IPS DF 6.9 (cell line): ENCODE results near the gene ACVR1.

Experiments used
- DNase-seq: peaks from one replicate; pipeline ENCODE4 v3.0.0-alpha.2; 2013; ENCODE audit warnings: low read depth, low spot score
- H3K27ac ChIP-seq: one replicate; pipeline ENCODE4 v1.5.1; 2013; ENCODE audit warnings: low read length, control low read depth
- H3K27me3 ChIP-seq: 2 replicates; pipeline ENCODE4 v1.6.1; 2013; ENCODE audit warnings: mild to moderate bottlenecking, low read length; ENCODE audit not compliant: control insufficient read depth, insufficient read depth
- H3K36me3 ChIP-seq: 2 replicates; pipeline ENCODE4 v1.6.1; 2013; ENCODE audit warnings: low read length; ENCODE audit not compliant: control insufficient read depth, insufficient read depth
- H3K4me1 ChIP-seq: 2 replicates; pipeline ENCODE4 v1.6.1; 2013; ENCODE audit warnings: low read length; ENCODE audit not compliant: control insufficient read depth, insufficient read depth
- H3K4me3 ChIP-seq: 2 replicates; pipeline ENCODE4 v1.5.1; 2013; ENCODE audit warnings: mild to moderate bottlenecking, low read length
- H3K9me3 ChIP-seq: 2 replicates; pipeline ENCODE4 v1.6.1; 2013; ENCODE audit warnings: low read length, inconsistent platforms; ENCODE audit not compliant: control insufficient read depth, insufficient read depth
- WGBS: extraction: QIAGEN DNeasy Blood & Tissue Kit; methylation state at CpG from one replicate; pipeline ENCODE4 v1.1.7; 2013; ENCODE audit warnings: mixed read lengths, missing lambda C conversion rate; ENCODE audit not compliant: insufficient read length, insufficient coverage; 5-methylcytosine and 5-hydroxymethylcytosine counted together

Gene ACVR1

DNA sequence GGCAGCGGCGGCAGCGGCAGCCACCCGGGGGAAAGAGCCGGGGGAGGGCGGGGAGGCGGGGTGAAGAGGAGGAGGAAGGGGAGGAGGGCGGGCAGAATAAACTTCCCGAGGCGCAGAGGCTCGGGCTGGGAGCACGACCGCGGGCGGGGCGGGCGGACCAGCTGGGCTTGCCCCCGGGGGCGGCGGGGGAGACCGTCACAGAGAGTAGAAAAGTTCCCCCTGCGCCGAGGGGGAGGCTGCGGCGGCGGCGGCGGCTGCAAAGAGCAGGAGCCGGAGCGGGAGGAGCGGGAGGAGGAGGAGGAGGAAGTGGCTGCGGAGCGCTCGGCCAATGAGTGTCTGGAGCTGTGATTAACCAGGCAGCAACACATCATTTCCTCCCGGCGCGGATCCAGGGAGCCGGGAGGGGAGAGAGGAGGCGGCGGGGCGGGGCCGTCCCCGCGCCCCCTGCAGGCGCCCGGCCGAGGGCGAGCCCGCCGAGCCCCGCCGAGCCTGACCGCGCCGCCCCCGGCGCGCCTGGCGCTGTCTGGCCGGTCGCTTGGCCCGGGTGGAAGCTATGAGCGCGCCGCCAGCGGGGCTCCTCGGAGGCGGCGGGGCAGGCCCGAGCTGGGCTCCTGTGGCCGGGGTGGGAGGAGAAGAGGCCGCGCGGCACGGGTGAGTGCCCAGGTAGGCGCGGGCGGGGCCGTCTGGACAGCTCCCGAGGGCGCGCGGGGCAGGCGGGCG is at the start of gene ACVR1:
ACVR1 (minus strand) TSS at position 265 of the 720 bp plus-strand sequence. CDS start 76,837 bp downstream, outside the sequence.
- H3K27me3 ChIP-seq, result no peaks in the 10 kb centered on the region
- DNase-seq, result peak; percentile 79
- peak within 1 kb of the TSS; percentile 74 for H3K4me3 ChIP-seq
- no peaks in the 10 kb centered on the region for H3K36me3 ChIP-seq
- no CpG with 5 or more reads among the region's 85 CpGs for WGBS
- no peaks in the 10 kb centered on the region for H3K9me3 ChIP-seq
- no peaks in the 10 kb centered on the region for H3K4me1 ChIP-seq
- H3K27ac ChIP-seq, result no peak within 1 kb of the TSS

DNA sequence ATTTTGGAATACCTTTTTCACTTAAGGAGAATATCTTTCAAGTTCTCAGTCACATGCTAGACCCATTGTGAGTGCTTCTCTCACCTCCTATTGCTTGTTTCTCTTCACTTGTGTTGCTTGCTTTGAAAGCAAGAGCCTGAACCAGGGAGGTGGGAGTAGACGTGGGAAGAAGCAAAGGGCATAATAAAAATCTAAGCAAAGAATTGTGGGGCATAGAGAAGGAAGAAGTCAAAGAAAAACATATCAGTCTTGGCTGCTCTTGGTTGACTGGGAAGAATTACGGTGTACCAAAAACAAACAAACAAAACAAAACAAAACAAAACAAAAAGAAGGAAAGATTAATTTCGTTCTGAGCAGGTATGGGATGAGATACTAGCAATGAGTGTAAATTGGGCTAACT is 48.9 kb upstream of the ACVR1 start:
- Histone ChIP-seq H3K27ac (no peak overlapping the region), H3K36me3 (no peaks in the 10 kb centered on the region), H3K27me3 (peaks cover 2% of the 10 kb centered on the region; the same call in 1 of the 2 replicates), H3K9me3 (no peaks in the 10 kb centered on the region), H3K4me3 (no peak overlapping the region), H3K4me1 (peaks cover 2% of the 10 kb centered on the region; the same call in 1 of the 2 replicates)
- no CpG with 5 or more reads among the region's 3 CpGs for WGBS
- DNase-seq, result no peak

DNA sequence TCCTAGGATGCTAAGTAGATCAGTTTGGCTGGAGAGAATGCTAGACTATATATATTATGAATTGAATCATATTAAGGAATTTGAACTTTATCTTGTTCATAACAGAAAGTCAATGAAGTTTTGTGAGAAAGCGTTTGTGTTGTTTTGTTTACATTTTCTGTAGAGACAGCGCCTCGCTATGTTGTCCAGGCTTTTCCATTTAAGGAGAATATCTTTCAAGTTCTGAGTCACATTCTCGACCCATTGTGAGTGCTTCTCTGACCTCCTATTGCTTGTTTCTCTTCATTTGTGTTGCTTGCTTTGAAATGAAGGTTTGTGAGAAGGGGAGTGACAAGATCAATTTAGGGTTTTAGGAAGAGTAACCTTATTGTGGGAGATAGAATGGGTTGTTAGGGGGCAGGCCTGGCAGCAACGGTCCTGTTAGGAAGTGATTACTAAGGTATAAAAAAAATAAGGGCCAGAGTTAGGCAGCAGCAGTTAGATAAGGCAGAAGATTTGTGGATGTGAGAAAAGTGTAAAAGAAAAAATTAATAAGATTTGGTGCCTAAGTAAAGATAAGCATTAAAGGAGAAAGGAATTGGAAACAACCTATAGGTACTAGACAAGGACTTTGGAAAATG is 47.6 kb upstream of the ACVR1 start:
- no peak overlapping the region for H3K4me3 ChIP-seq
- H3K36me3 ChIP-seq, result no peaks in the 10 kb centered on the region
- no peak for DNase-seq
- H3K27ac ChIP-seq, result no peak overlapping the region
- 100% methylated on average over 1 of the region's 5 CpGs for WGBS
- H3K27me3 ChIP-seq, result no peaks in the 10 kb centered on the region
- H3K9me3 ChIP-seq, result no peaks in the 10 kb centered on the region
- peaks cover 2% of the 10 kb centered on the region; the same call in 1 of the 2 replicates for H3K4me1 ChIP-seq

DNA sequence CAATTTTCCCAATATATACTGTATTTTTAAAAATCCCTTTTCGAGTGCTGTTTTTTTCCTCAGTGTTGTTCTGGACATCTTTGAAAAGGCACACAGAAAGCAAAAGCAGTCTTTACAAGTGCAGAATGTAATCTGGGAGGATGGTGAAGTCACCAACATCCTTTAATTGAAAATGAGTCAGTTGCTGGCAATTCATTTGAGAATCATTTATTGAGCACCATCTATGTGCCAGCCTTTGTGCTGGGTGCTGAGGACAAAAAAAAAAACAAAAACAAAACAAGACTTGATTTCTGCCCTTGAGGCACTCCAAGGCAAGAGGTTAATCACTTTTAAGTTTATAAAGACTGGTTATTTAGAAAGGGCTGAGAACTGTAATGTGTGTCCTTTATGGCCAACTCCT is 46.7 kb upstream of the ACVR1 start:
- Histone ChIP-seq H3K27me3 (0 out of 2 replicates have a peak, but pooled peaks cover 1% of the 10 kb centered on the region), H3K9me3 (no peaks in the 10 kb centered on the region), H3K4me1 (peaks cover 2% of the 10 kb centered on the region; the same call in 1 of the 2 replicates), H3K27ac (no peak overlapping the region), H3K36me3 (no peaks in the 10 kb centered on the region), H3K4me3 (no peak overlapping the region)
- no CpG with 5 or more reads among the region's 1 CpG for WGBS
- no peak for DNase-seq

DNA sequence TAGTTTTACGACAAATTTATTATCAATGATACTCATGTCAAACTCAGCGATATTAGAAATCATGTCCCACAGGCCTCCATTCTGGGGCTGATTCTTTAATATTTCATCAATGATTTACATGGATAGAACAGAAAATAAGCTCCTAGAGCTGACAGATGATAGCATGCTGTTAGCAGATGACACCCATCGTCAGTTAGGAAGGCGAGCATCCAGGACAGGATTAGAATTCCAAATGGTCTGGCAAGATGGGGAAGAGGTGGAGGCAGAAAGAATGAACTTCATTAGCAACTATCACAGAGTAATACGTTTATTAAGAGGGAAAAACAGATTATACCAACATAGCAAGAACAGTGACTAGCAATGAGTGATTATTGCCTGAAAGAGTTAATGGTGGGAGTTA is 46.2 kb upstream of the ACVR1 start:
- Histone ChIP-seq H3K4me1 (peaks cover 2% of the 10 kb centered on the region; the same call in 1 of the 2 replicates), H3K4me3 (no peak overlapping the region), H3K27ac (no peak overlapping the region), H3K9me3 (no peaks in the 10 kb centered on the region), H3K27me3 (0 out of 2 replicates have a peak, but pooled peaks cover 1% of the 10 kb centered on the region), H3K36me3 (no peaks in the 10 kb centered on the region)
- DNase-seq, result no peak
- WGBS, result no CpG with 5 or more reads among the region's 5 CpGs

DNA sequence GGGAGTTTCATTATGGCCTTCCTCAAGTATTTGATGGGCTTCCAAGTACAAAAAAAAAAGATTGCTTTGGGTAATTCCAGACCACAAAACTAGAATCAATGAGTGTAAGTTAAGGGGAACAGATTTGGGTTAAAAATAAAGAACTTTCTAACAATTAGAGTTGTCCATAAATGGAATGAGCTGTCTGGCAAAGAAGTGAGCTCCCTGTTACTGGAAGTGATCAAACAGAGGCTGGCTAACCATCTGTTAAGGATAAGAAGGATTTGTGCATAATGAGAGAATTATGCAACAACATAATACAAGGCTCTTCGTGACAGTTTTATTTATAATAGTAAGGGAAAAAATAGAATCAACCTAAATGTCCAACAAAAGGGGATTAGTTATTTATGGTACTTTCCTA is 44.6 kb upstream of the ACVR1 start:
- no peak overlapping the region for H3K27ac ChIP-seq
- no peaks in the 10 kb centered on the region for H3K9me3 ChIP-seq
- no peaks in the 10 kb centered on the region for H3K36me3 ChIP-seq
- DNase-seq, result no peak
- no peak overlapping the region for H3K4me3 ChIP-seq
- WGBS, result no CpG with 5 or more reads among the region's 1 CpG
- 0 out of 2 replicates have a peak, but pooled peaks cover 1% of the 10 kb centered on the region for H3K27me3 ChIP-seq
- peaks cover 2% of the 10 kb centered on the region; the same call in 1 of the 2 replicates for H3K4me1 ChIP-seq

DNA sequence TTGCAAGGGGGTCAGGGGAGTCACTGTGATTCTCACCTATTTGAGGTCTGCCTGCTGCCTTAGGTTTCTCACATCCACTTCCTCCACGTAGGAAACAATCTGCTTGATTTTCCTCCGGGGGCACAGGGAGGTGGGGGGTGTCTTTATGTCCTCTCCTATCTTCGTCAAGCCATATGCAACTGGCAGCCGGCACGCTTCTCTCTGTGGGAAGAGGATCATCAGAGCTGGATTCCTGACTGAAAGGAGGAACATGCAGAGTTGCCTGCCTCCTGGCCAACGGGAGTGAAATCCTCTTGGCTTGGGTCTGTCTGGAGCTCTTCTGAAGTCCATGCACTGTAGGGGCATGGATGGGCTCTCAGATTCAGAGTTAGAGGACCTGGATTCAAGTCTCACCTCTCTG is 43.1 kb upstream of the ACVR1 start:
- Histone ChIP-seq H3K27me3 (0 out of 2 replicates have a peak, but pooled peaks cover 1% of the 10 kb centered on the region), H3K27ac (no peak overlapping the region), H3K4me1 (no peaks in the 10 kb centered on the region; the same call in 1 of the 2 replicates), H3K9me3 (no peaks in the 10 kb centered on the region), H3K4me3 (no peak overlapping the region), H3K36me3 (no peaks in the 10 kb centered on the region)
- no CpG with 5 or more reads among the region's 6 CpGs for WGBS
- no peak for DNase-seq

DNA sequence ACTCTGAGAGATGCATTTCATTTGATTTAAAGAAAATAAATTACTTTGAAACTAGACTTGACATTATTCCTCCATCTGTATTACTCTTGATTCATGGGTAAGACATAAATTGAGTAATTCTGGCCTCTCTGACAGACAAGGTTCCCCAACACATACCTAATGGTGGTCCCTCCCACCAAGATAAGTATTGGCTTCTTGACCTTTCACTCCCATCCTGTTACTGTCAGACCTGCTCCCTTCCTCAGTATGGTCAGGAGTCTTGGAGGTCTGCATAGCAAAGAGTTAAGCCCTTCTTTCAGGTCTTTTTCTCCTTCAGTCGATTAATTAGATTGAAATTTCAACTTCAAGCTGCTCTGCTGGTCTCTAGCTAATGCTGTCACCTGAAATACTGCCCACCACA is 42.2 kb upstream of the ACVR1 start:
- no peak overlapping the region for H3K4me3 ChIP-seq
- 0 out of 2 replicates have a peak, but pooled peaks cover 1% of the 10 kb centered on the region for H3K27me3 ChIP-seq
- no CpG with 5 or more reads among the region's 1 CpG for WGBS
- no peak for DNase-seq
- no peaks in the 10 kb centered on the region for H3K4me1 ChIP-seq
- no peaks in the 10 kb centered on the region for H3K9me3 ChIP-seq
- H3K36me3 ChIP-seq, result no peaks in the 10 kb centered on the region
- no peak overlapping the region for H3K27ac ChIP-seq

DNA sequence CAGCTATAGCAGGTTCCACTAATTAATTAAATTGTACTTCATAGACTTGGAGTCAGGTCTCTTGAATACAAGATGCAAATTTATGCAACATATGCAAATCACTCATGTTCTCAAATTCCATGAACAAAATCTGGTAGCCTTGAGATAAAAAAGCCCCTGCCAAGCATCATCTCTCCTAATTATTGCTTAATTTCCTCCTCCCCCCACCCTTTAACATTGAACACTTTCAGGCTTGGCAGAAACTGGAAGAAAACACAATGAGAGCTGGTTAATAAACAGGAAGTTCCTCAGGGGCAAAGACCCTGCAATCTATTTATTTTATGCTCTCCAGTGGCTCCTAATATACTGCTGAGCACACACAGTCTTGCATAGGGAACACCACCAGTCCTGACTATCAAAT is 35.6 kb upstream of the ACVR1 start:
- no peak overlapping the region for H3K4me3 ChIP-seq
- no peaks in the 10 kb centered on the region for H3K36me3 ChIP-seq
- DNase-seq, result no peak
- H3K4me1 ChIP-seq, result no peaks in the 10 kb centered on the region
- no peaks in the 10 kb centered on the region for H3K9me3 ChIP-seq
- no peak overlapping the region for H3K27ac ChIP-seq
- no peaks in the 10 kb centered on the region for H3K27me3 ChIP-seq

DNA sequence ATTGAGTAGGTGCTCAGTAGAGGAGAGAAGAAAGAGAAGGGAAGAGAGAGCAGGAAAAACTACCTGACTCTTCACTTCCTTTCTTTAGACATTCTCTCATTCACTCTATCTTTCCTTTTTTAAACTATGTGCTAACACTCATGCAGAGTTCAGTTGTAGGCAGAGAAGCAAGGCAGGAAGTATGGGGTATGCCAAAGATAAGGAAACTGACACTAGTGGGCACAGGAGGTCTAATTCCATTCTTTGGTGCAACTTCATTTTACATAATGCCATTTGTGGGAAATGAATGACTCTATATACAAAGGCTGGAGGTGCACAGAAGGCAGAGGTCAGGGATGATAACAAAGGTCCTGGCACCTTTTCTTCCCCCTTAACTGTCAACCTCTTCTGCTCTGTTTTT is 35.1 kb upstream of the ACVR1 start:
- no peaks in the 10 kb centered on the region for H3K36me3 ChIP-seq
- no peak overlapping the region for H3K4me3 ChIP-seq
- no peaks in the 10 kb centered on the region for H3K4me1 ChIP-seq
- no peaks in the 10 kb centered on the region for H3K9me3 ChIP-seq
- no peak for DNase-seq
- no peak overlapping the region for H3K27ac ChIP-seq
- no peaks in the 10 kb centered on the region for H3K27me3 ChIP-seq
